ENCODE results near the gene HRH1.

DNA sequence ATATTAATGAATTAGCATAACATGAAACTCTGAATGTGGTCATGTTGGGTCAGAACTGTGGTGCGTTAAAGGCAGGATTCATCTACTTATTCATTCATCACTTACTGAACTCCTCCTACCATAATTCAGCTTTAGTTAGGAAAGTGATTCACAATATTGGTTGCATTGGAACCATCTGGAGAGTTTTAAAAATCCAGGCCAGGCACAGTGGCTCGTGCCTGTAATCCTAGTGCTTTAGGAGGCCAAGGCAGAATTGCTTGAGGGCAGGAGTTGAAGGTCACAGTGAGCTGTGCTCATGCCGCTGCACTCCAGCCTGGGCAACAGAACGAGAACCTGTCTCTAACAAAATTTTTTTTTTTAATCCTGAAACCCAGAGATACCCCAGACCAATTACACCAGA, 73.7 kb downstream of the HRH1 start:
- TF ChIP-seq POLR2A (IDR thresholded peaks at IDR 0.05), result no peak
- TF ChIP-seq, protein P1, sequence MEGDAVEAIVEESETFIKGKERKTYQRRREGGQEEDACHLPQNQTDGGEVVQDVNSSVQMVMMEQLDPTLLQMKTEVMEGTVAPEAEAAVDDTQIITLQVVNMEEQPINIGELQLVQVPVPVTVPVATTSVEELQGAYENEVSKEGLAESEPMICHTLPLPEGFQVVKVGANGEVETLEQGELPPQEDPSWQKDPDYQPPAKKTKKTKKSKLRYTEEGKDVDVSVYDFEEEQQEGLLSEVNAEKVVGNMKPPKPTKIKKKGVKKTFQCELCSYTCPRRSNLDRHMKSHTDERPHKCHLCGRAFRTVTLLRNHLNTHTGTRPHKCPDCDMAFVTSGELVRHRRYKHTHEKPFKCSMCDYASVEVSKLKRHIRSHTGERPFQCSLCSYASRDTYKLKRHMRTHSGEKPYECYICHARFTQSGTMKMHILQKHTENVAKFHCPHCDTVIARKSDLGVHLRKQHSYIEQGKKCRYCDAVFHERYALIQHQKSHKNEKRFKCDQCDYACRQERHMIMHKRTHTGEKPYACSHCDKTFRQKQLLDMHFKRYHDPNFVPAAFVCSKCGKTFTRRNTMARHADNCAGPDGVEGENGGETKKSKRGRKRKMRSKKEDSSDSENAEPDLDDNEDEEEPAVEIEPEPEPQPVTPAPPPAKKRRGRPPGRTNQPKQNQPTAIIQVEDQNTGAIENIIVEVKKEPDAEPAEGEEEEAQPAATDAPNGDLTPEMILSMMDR (IDR thresholded peaks at IDR 0.05), result no peak
